Endothelial cell of umbilical vein (primary cell): ENCODE data around the gene KIAA1755. TPM values are rescaled to one million over a fixed set of nuclear protein-coding genes. Genes with fewer than 3 reads are reported as not detected.

Experiments
- BruUV-seq: library from RNA; stranded (reverse); fragments of 400-500 nt; replicated peaks from 2 replicates; lab custom pipeline; 2021; lab: Mats Ljungman, UMichigan
- CTCF ChIA-PET: fragments of 300-600, 350-600 bp; sonication (Branson Sonifier 250); formaldehyde crosslinking; loops from one replicate; lab custom pipeline; 2021; ENCODE audit warnings: antibody characterized with exemption, inconsistent platforms; lab: Charles Lee
- POLR2A ChIA-PET: fragments of 300-600, 350-600 bp; sonication (Branson Sonifier 250); formaldehyde crosslinking; loops from one replicate; lab custom pipeline; 2021; ENCODE audit warnings: antibody characterized with exemption, inconsistent platforms; lab: Charles Lee
- DNase-seq: peaks from one replicate; pipeline ENCODE4 v3.0.0-alpha.2; 2011; ENCODE audit warnings: low read depth, low spot score
- FAIRE-seq: peaks from 2 replicates; lab custom pipeline; 2011; peaks lifted over from hg19 to GRCh38; lab: Jason Lieb, UNC
- H2AFZ ChIP-seq: 2 replicates; pipeline ENCODE4 v1.6.0; 2012; ENCODE audit warnings: low read depth, low read length, control low read depth, inconsistent platforms
- H3K27ac ChIP-seq: 2 replicates; pipeline ENCODE4 v1.5.1; 2011; ENCODE audit warnings: low read depth, mild to moderate bottlenecking, control low read depth, low read length, moderate library complexity; ENCODE audit not compliant: insufficient read depth
- H3K27me3 ChIP-seq, 2 experiments: 2 replicates each; pipeline versions ENCODE4 v1.6.0 to v1.6.1; 2011; ENCODE audit warnings: low read length in 2 of 2, mixed read lengths in 1 of 2; ENCODE audit not compliant: control insufficient read depth in 2 of 2, insufficient read depth in 2 of 2
- H3K36me3 ChIP-seq, 2 experiments: 2 replicates in 1 of 2; 3 replicates in 1 of 2; pipeline ENCODE4 v1.5.1; 2011; ENCODE audit warnings: low read length in 2 of 2, mild to moderate bottlenecking in 1 of 2, moderate library complexity in 1 of 2; ENCODE audit not compliant: control insufficient read depth in 2 of 2, insufficient read depth in 2 of 2; ENCODE audit errors: extremely low read depth in 1 of 2
- H3K4me1 ChIP-seq: 3 replicates; pipeline ENCODE4 v1.5.1; 2011; ENCODE audit warnings: mild to moderate bottlenecking, low read length; ENCODE audit not compliant: control insufficient read depth, insufficient read depth; ENCODE audit errors: extremely low read depth
- H3K4me2 ChIP-seq: 2 replicates; pipeline ENCODE4 v1.6.1; 2011; ENCODE audit warnings: low read length, control low read depth, mixed read lengths; ENCODE audit not compliant: insufficient read depth
- H3K4me3 ChIP-seq, 3 experiments: fragments of 200-600 bp in 1 of 3; sonication (generic), shearing (Covaris generic) in 1 of 3; replicated peaks in 1 of 3; 2 replicates each; pipeline ENCODE4 v1.5.1; 2011 to 2016; ENCODE audit warnings: control low read depth in 3 of 3, low read length in 3 of 3, mild to moderate bottlenecking in 2 of 3, inconsistent platforms in 1 of 3, low read depth in 1 of 3, moderate library complexity in 1 of 3; ENCODE audit not compliant: insufficient read depth in 1 of 3
- H3K79me2 ChIP-seq: 2 replicates; pipeline ENCODE4 v1.6.0; 2012; ENCODE audit warnings: low read length, inconsistent platforms; ENCODE audit not compliant: control insufficient read depth, insufficient read depth
- H3K9ac ChIP-seq: replicated peaks from 2 replicates; pipeline ENCODE3; 2011; ENCODE audit warnings: low read length, control low read depth; ENCODE audit not compliant: insufficient read depth; ENCODE audit errors: extremely low read depth
- H3K9me1 ChIP-seq: replicated peaks from 3 replicates; pipeline ENCODE4 v1.6.0; 2011; ENCODE audit warnings: mild to moderate bottlenecking, low read length; ENCODE audit not compliant: control insufficient read depth, insufficient read depth; ENCODE audit errors: extremely low read depth
- H3K9me3 ChIP-seq: replicated peaks from 2 replicates; pipeline ENCODE4 v1.5.1; 2012; ENCODE audit warnings: low read length, inconsistent platforms; ENCODE audit not compliant: control insufficient read depth, insufficient read depth
- H4K20me1 ChIP-seq: replicated peaks from 2 replicates; pipeline ENCODE3; 2011; ENCODE audit warnings: mild to moderate bottlenecking, low read length; ENCODE audit not compliant: control insufficient read depth, insufficient read depth; ENCODE audit errors: extremely low read depth
- EZH2 ChIP-seq: IDR thresholded peaks from 2 replicates; pipeline ENCODE4 v1.6.1; 2012; ENCODE audit warnings: borderline replicate concordance, low read depth, mild to moderate bottlenecking, moderate library complexity, low read length, inconsistent platforms; ENCODE audit not compliant: severe bottlenecking
- FOS ChIP-seq: IDR thresholded peaks from 2 replicates; pipeline ENCODE4 v1.6.1; 2011; ENCODE audit warnings: mild to moderate bottlenecking, low read length, moderate library complexity, borderline replicate concordance; ENCODE audit not compliant: insufficient read depth
- GATA2 ChIP-seq: IDR thresholded peaks from 2 replicates; pipeline ENCODE4 v1.7.0; 2011; ENCODE audit warnings: low read depth, mild to moderate bottlenecking, moderate library complexity, mixed read lengths, low read length; ENCODE audit not compliant: insufficient read length, insufficient read depth
- JUN ChIP-seq: IDR thresholded peaks from 2 replicates; pipeline ENCODE4 v1.6.1; 2011; ENCODE audit warnings: borderline replicate concordance, low read depth; ENCODE audit not compliant: insufficient read length, insufficient read depth
- MYC ChIP-seq: IDR thresholded peaks from one replicate; pipeline ENCODE4 v1.6.1; 2011; ENCODE audit warnings: mild to moderate bottlenecking, low read depth, low read length
- POLR2A ChIP-seq: IDR thresholded peaks from 2 replicates; pipeline ENCODE4 v1.6.1; 2012; ENCODE audit warnings: low read depth, mild to moderate bottlenecking, control low read depth, low read length
- POLR2AphosphoS5 ChIP-seq: IDR thresholded peaks from 2 replicates; pipeline ENCODE4 v1.6.1; 2012; ENCODE audit warnings: low read depth, mild to moderate bottlenecking, control low read depth, low read length, moderate library complexity; ENCODE audit not compliant: insufficient read depth
- dilution Hi-C: fragments of 300-500 bp; cut with MboI; formaldehyde crosslinking; loops from one replicate; pipeline ENCODE4 v1.15.0; 2019; ENCODE audit warnings: low sequenced_read_pairs; ENCODE audit not compliant: extremely low pct_ligation_motif_present
- intact Hi-C: fragments of 100-400 bp; cut with micrococcal nuclease; formaldehyde crosslinking; loops from one replicate; pipeline ENCODE4 v1.10.0; 2022
- polyA plus RNA-seq, 4 experiments: library from polyadenylated mRNA; depleted of rRNA in 3 of 4; stranded (reverse) in 3 of 4; unstranded in 1 of 4; fragments of >200 nt; gene quantifications; 2 replicates each; pipeline versions ENCODE4 v1.2.1 to v1.2.3, GENCODE V29; 2011 to 2012; ENCODE audit warnings: missing spikeins in 1 of 4
- total RNA-seq: library from RNA; stranded (reverse); gene quantifications from 2 replicates; pipeline ENCODE4 v1.2.3, GENCODE V29; 2021
- TF ChIP-seq, protein P1 (sequence below), 2 donors: IDR thresholded peaks; 1 replicate in 1 of 2; 2 replicates in 1 of 2; pipeline ENCODE4 v1.5.1; 2011; ENCODE audit warnings: low read length in 2 of 2, mild to moderate bottlenecking in 2 of 2, moderate library complexity in 2 of 2, control low read depth in 1 of 2, inconsistent platforms in 1 of 2, low read depth in 1 of 2; ENCODE audit not compliant: insufficient read depth in 1 of 2; ENCODE audit errors: extremely low read depth in 1 of 2
- TF ChIP-seq, protein P2 (sequence below): IDR thresholded peaks from 2 replicates; pipeline ENCODE4 v1.6.1; 2011; ENCODE audit not compliant: insufficient read depth, insufficient read length

The KIAA1755 gene
- total and polyA plus RNA-seq, 2 donors (not counting 3 experiments of a cell fraction or from before 2014, with no cell fraction given) = 0.36 to 0.51 TPM

- no peak for DNase-seq
- ChIA-PET POLR2A (no interaction called here), CTCF (interaction anchor here (1.2 to 1.6 kb wide), 2 partner anchors 10 to 26 kb away, joined by 3 to 4 read pairs; no protein-coding TSS in a partner anchor)
- Histone ChIP-seq H3K79me2 (no peaks in the 10 kb centered on the region), H3K27ac (no peak overlapping the region), H3K9ac (no peak overlapping the region), H3K36me3 (no peaks in the 10 kb centered on the region), H3K9me3 (no peaks in the 10 kb centered on the region), H3K9me1 (no peaks in the 10 kb centered on the region), H3K4me2 (no peak overlapping the region), H2AFZ (no peak overlapping the region), H3K27me3 (no peaks in the 10 kb centered on the region), H4K20me1 (no peaks in the 10 kb centered on the region), H3K4me1 (no peaks in the 10 kb centered on the region), H3K4me3 (no peak overlapping the region)
- no TSS peak for BruUV-seq
- TF ChIP-seq FOS (no peak), JUN (no peak), POLR2AphosphoS5 (no peak), GATA2 (no peak), EZH2 (no peak), MYC (no peak), POLR2A (no peak)
- TF ChIP-seq, protein P1, sequence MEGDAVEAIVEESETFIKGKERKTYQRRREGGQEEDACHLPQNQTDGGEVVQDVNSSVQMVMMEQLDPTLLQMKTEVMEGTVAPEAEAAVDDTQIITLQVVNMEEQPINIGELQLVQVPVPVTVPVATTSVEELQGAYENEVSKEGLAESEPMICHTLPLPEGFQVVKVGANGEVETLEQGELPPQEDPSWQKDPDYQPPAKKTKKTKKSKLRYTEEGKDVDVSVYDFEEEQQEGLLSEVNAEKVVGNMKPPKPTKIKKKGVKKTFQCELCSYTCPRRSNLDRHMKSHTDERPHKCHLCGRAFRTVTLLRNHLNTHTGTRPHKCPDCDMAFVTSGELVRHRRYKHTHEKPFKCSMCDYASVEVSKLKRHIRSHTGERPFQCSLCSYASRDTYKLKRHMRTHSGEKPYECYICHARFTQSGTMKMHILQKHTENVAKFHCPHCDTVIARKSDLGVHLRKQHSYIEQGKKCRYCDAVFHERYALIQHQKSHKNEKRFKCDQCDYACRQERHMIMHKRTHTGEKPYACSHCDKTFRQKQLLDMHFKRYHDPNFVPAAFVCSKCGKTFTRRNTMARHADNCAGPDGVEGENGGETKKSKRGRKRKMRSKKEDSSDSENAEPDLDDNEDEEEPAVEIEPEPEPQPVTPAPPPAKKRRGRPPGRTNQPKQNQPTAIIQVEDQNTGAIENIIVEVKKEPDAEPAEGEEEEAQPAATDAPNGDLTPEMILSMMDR (IDR thresholded peaks at IDR 0.05; ENCODE audit: extremely low read depth in 1 of 2, insufficient read depth in 1 of 2, low read depth in 1 of 2, low read length in 2 of 2) = no peak
- TF ChIP-seq, protein P2, sequence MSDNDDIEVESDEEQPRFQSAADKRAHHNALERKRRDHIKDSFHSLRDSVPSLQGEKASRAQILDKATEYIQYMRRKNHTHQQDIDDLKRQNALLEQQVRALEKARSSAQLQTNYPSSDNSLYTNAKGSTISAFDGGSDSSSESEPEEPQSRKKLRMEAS = no peak
- intact Hi-C loops = no loop called here
- dilution Hi-C loops = no loop called here
- no peak for FAIRE-seq
These were observed 10.8 kb downstream of the KIAA1755 start for GRCh38 chr20:38249536-38250310.
